GM12873 (cell line): ENCODE measurements around the gene SMIM24.

ENCODE experiments used
- TF ChIP-seq, protein P1 (sequence below): IDR thresholded peaks from 2 replicates; pipeline ENCODE4 v1.5.1; 2012; ENCODE audit warnings: low read depth, mild to moderate bottlenecking, moderate library complexity, low read length, control low read depth; ENCODE audit not compliant: insufficient read depth; ENCODE audit errors: missing control alignments

Gene SMIM24

DNA sequence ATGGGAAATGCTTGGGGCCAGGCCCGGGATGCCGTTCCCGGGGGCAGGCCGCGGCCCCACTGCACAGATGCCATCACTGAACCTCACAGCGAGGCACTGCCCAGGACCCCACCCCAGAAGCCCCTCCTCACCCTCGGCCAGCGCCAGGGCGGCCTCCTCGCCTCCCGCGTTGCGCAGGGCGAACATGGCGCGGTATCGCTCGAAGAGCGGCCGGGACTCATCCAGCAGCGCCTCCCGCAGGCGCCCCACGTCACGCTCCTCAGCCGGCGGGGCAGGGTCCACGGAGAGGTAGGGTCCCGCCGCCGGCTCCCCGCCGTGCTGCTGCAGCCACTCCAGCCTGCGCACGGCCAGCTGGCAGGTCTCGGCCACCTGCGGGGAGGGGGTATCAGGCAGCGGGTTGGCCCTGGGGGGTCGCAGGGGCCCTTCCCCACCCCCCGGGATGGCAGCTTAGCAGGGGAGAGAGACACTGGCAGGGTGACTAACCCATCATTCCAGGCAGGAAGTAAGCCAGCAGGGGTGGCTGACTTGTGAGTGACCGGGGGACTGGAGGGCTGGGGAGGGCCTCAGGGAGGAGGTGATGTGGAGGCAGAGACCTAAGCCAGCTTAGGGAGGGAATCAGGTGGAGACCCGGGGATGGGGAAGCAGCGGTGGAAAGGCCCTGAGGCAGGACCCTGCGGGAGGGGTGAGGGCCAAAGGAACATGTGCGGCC, 12.0 kb upstream of the SMIM24 start:
- TF ChIP-seq, protein P1, sequence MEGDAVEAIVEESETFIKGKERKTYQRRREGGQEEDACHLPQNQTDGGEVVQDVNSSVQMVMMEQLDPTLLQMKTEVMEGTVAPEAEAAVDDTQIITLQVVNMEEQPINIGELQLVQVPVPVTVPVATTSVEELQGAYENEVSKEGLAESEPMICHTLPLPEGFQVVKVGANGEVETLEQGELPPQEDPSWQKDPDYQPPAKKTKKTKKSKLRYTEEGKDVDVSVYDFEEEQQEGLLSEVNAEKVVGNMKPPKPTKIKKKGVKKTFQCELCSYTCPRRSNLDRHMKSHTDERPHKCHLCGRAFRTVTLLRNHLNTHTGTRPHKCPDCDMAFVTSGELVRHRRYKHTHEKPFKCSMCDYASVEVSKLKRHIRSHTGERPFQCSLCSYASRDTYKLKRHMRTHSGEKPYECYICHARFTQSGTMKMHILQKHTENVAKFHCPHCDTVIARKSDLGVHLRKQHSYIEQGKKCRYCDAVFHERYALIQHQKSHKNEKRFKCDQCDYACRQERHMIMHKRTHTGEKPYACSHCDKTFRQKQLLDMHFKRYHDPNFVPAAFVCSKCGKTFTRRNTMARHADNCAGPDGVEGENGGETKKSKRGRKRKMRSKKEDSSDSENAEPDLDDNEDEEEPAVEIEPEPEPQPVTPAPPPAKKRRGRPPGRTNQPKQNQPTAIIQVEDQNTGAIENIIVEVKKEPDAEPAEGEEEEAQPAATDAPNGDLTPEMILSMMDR, result no peak

DNA sequence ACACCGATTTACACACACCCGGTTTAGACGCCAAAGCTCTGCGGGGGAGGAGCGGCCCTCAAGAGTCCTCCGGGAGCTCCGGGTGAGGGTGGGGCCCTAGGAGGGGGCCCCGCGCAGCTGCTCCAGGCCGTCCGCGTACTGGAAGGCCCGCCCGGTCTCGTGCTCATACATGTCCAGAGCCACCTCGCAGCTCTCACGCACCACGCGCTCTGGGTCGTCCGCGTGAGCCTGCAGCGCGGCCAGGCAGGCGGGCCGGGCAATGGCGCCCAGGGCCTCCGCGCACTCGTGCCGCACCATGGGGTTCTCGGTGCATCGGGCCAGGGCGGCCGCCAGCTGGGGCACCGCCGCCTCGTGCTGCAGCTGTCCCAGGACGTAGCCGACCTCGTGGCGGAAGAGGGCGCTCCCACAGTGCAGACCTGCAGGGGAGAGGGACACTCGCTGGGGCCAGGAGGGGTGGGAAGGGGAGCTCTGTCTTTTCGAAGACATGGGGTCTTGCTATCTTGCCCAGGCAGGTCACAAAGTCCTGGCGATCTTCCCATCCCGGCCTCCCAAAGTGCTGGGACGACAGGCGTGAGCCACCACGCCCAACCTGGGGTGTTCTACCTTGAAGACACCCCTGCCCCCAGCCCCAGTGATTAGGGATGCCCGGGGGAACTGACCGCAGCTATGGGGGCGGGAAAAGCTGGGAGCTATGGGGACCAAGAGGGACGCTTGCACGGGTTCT, 11.2 kb upstream of the SMIM24 start:
- TF ChIP-seq, protein P1, result no peak

DNA sequence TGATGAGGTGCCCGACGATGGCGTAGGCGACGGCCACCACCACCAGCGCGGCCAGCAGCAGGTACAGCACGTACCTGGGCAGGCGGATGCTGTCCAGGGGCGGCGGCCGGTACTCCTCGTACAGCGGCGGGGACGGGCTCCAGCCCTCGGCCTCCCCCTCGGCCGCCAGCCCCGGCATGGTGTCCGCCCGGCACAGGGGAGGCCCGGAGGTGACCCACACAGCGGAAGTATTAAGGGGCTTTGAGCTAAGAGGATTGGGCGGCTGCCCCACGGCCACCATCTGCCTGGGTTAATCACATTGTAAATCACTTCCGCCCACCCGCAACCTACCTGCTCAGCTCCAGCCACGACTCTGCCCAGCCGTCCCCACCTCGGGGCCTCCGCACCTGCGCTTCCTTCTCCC, 2.9 kb upstream of the SMIM24 start, which contains the start of gene SMIM44:
SMIM44 (minus strand) TSS at position 216 of the 403 bp plus-strand sequence; CDS start at position 178, 38 bp downstream.
- TF ChIP-seq, protein P1, result no peak

DNA sequence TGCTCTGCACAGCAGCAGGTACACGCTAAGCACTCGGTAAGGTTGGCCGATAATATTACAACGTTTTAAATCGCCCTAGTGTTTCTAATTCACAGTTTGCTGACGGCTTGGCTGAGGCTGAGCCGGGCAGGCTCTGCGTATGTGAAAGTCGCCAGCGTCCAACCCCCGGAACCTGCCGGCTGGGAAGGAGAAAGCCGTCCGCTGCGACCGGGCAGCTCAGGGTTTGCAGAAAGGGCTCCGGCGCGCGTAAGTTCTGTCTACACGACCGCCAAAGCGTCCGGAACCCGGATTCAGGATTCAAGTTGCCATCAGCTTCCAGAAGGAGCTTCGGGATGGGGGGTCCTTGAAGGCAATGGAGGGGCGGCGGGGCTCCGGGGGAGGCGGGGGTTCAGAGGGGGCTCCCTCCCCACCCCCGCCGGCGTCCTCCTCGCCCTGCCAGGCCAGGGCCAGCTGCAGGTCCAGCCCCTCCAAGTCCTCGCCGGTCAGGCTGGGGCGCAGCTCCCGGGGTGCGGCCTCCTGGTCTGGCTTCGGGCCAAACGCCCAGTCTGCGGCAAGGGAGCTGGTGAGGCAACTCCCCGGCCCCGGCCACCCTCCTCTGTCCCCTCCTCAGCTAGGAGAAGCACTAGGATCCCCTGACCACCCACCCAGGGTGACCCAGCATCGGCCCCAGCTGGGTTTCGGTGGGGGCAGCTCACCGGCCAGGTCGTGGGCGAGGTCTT, 2.3 kb upstream of the SMIM24 start:
- TF ChIP-seq, protein P1, result no peak

DNA sequence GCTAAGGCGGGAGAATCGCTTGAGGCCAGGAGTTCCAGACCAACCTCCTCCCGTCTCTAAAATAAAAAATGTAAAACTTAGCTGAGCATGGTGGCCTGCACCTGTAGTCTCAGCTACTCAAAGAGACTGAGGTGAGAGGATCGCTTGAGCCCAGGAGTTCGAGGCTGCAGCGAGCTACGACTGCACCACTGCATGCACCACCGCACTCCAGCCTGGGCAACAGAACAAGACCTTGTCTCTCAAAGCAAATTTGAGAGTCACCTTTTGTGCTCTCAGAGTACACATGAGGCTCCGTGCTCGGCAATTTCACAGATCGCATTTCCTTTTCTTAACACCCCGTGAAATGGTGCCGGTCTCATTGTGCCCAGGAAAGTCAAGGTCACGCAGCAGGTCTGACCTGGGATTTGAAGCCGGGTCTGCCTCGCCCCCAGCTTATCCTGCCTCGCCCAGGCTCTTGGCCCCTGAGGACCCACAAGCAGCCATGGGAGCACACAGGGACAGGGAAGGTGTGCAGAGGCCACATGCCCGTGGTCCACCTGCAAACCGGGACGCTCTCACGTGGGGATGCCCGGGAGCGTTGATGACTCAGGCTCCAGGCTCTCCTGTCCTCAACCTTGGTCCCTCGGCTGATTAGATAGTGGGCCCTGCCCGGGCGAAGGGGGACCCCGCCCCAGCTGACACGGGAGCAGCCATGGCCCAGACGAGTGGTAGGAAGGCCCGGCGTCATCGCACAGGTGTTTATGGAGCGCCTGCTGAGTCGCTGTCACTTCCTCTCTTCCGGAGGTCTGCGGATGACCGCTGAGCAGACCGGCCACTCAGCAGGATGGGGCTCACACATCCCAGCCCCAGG, 1.1 kb upstream of the SMIM24 start:
- TF ChIP-seq, protein P1, result no peak

DNA sequence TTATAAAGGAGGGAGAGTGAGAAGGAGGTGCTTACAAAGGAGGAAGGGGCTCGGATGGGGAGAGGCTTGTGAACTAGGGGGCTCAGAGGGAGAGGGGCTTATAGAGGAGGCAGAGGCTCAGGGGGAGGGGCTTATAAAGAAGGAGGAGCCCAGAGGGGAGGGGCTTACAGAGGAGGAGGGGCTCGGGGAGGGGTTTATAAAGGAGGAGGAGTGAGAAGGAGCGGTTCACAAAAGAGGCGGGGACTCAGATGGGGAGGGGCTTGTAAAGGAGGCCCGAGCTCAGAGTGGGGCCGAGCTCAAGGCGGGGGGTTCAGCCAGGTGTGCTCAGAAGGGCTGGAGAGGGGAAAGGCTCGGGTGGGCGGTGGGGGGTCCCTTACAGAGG, 500 bp downstream of the SMIM24 start:
- TF ChIP-seq, protein P1, result no peak
